ENCODE results near the gene SPIRE1.

SPIRE1 gene

DNA sequence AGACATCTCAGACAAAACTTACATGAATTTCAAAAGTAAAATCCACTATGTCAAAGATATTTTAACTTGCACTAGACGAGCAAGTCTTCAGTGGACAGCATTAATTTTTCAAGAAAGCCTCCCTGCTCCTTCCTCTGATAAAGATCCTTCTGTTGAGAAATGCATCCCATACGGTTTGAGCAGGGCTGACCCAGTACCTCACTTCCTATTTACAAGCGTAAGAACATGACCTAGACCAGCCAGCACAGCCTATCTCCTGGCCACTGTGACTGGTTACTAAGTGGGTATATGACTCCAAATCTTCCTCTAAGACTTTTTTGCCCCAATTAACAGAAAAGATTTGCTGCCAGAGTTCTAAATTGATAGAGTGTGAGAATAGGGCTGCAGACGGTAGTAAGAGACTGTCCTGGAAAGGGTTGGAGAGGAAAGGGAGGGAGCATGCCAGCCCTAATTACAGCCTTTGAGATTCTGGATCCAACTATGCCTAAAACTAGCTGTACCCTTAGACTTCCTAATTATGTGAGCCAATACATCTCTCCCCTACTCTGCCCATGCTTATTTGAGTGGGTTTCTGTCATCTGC lies 141.8 kb downstream of the SPIRE1 start:
- no peak for DNase-seq (ENCODE audit: low read depth)
- no peak for TF ChIP-seq CTCF (conservative IDR thresholded peaks at IDR 0.05; ENCODE audit: low read depth, low read length)

DNA sequence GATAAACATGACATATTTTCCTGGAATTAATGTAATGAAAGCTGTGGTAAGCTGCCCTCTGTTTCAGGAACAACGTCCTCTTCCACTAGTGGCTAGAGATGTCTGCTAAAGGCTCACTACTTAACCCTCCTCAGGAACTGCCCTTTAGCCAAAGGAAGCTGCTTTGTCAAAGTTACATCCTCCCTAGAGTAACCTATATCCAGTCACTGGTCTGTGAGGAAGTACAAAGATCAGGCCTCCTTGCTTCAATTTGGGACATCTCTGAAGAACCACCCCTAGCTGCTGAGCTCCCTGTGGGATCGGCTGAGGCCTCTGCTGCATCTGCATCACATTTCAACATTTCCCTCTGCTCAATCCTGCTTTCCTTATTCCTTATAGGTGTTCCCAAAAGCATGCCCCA lies 142.4 kb downstream of the SPIRE1 start:
- no peak overlapping the region for H3K4me3 ChIP-seq (ENCODE audit: low read length)
- no peak for DNase-seq (ENCODE audit: low read depth)
- no peak for TF ChIP-seq CTCF (conservative IDR thresholded peaks at IDR 0.05; ENCODE audit: low read depth, low read length)

More for the DNA sequence above, 141.8 kb downstream of the SPIRE1 start:
- no peak overlapping the region for H3K4me3 ChIP-seq (ENCODE audit: low read length)

DNA sequence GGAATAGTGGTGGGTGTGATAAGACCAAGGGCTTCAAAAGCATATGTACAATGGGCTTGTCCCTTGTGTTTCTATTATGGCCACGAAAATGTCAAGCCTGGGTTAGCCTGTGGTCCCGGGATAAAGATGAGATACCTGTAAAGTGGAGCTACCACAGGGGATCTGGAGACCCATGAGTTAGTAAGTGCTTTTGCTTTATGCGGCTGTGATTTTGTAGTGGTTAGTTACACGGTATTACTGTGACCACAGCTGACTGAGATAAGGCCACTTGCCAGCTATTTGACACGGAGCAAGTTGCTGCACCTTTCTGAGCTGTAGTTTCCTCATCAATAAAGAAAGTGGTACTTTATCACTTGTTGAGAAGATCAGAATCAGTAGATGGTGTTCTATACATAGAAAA lies 150.9 kb downstream of the SPIRE1 start:
- H3K4me3 ChIP-seq (ENCODE audit: low read length): no peak overlapping the region
- no peak for DNase-seq (ENCODE audit: low read depth)
- no peak for TF ChIP-seq CTCF (conservative IDR thresholded peaks at IDR 0.05; ENCODE audit: low read depth, low read length)

DNA sequence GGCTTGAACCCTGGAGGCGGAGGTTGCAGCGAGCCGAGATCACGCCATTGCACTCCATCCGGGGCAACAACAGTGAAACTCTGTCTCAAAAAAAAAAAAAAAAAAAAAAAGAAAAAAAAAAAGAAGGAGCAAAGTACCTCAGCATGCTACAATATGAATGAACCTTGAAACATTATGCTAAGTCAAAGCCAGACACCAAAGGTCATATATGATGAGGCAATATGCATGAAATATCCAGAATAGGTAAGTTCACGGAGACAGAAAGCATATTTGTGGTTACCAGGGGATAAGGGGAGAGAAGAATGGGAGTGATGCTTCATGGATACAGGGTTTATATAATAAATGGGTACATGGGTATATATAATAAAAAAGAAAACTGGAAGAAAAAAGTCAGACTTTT lies 156.9 kb downstream of the SPIRE1 start:
- no peak for TF ChIP-seq CTCF (conservative IDR thresholded peaks at IDR 0.05; ENCODE audit: low read depth, low read length)
- H3K4me3 ChIP-seq (ENCODE audit: low read length): no peak overlapping the region
- no peak for DNase-seq (ENCODE audit: low read depth)

- H3K4me3 ChIP-seq (ENCODE audit: low read length): no peak overlapping the region
- DNase-seq (ENCODE audit: low read depth): no peak
- TF ChIP-seq CTCF (conservative IDR thresholded peaks at IDR 0.05; ENCODE audit: low read depth, low read length): no peak
These were observed 160.1 kb downstream of the SPIRE1 start for GRCh38 chr18:12497839-12498238.

GRCh38 chr18:12497296-12497695 lies 160.6 kb downstream of the SPIRE1 start:
- no peak for DNase-seq (ENCODE audit: low read depth)
- H3K4me3 ChIP-seq (ENCODE audit: low read length): no peak overlapping the region
- TF ChIP-seq CTCF (conservative IDR thresholded peaks at IDR 0.05; ENCODE audit: low read depth, low read length): no peak

- TF ChIP-seq CTCF (conservative IDR thresholded peaks at IDR 0.05; ENCODE audit: low read depth, low read length): no peak
- no peak overlapping the region for H3K4me3 ChIP-seq (ENCODE audit: low read length)
- no peak for DNase-seq (ENCODE audit: low read depth)
These were observed 165.0 kb downstream of the SPIRE1 start for GRCh38 chr18:12492907-12493306.
